ENCODE results near the gene ZRANB3.

The ZRANB3 gene

GRCh38 chr2:135490376-135490775, 40.6 kb downstream of the ZRANB3 start:
- Histone ChIP-seq H3K27ac (no peak overlapping the region), H3K4me3 (no peak overlapping the region)
- DNase-seq (ENCODE audit: low spot score): no peak
- TF ChIP-seq CTCF (IDR thresholded peaks at IDR 0.05): no peak

GRCh38 chr2:135485441-135485840, 45.6 kb downstream of the ZRANB3 start:
- Histone ChIP-seq H3K4me3 (no peak overlapping the region), H3K27ac (no peak overlapping the region)
- TF ChIP-seq CTCF (IDR thresholded peaks at IDR 0.05): no peak
- no peak for DNase-seq (ENCODE audit: low spot score)

- no peak overlapping the region for H3K27ac ChIP-seq
- H3K4me3 ChIP-seq: no peak overlapping the region
- TF ChIP-seq CTCF (IDR thresholded peaks at IDR 0.05): no peak
- no peak for DNase-seq (ENCODE audit: low spot score)
These were observed 55.9 kb downstream of the ZRANB3 start for GRCh38 chr2:135475128-135475527.

- no peak for DNase-seq (ENCODE audit: low spot score)
- TF ChIP-seq CTCF (IDR thresholded peaks at IDR 0.05): no peak
- H3K4me3 ChIP-seq: no peak overlapping the region
- H3K27ac ChIP-seq: no peak overlapping the region
These were observed 57.5 kb downstream of the ZRANB3 start for GRCh38 chr2:135473567-135473966.

- H3K27ac ChIP-seq: no peak overlapping the region
- no peak for TF ChIP-seq CTCF (IDR thresholded peaks at IDR 0.05)
- H3K4me3 ChIP-seq: no peak overlapping the region
- no peak for DNase-seq (ENCODE audit: low spot score)
These were observed 59.9 kb downstream of the ZRANB3 start for GRCh38 chr2:135471106-135471505.

- H3K27ac ChIP-seq: no peak overlapping the region
These were observed 73.7 kb downstream of the ZRANB3 start for GRCh38 chr2:135457279-135457678.

GRCh38 chr2:135456835-135457234, 74.2 kb downstream of the ZRANB3 start:
- Histone ChIP-seq H3K4me3 (no peak overlapping the region), H3K27ac (no peak overlapping the region)
- no peak for TF ChIP-seq CTCF (IDR thresholded peaks at IDR 0.05)
- no peak for DNase-seq (ENCODE audit: low spot score)

More at GRCh38 chr2:135457279-135457678, 73.7 kb downstream of the ZRANB3 start:
- TF ChIP-seq CTCF (IDR thresholded peaks at IDR 0.05): no peak
- no peak overlapping the region for H3K4me3 ChIP-seq
- no peak for DNase-seq (ENCODE audit: low spot score)

Measured in coronary artery (tissue), 2 donors.